Muscle layer of duodenum (tissue), 2 donors: ENCODE data around the gene TSHZ1.

Experiments used
- H3K27ac ChIP-seq: one replicate; pipeline ENCODE4 v1.7.0; 2013; ENCODE audit warnings: mild to moderate bottlenecking, low read length
- H3K27me3 ChIP-seq: one replicate; pipeline ENCODE4 v1.7.0; 2013; ENCODE audit warnings: low read depth, mild to moderate bottlenecking, control low read depth, low read length
- H3K36me3 ChIP-seq, 2 donors: one replicate each; pipeline ENCODE4 v1.7.0; 2013; ENCODE audit warnings: low read length in 2 of 2, control low read depth in 1 of 2, mild to moderate bottlenecking in 1 of 2; ENCODE audit not compliant: insufficient read depth in 2 of 2, control insufficient read depth in 1 of 2
- H3K4me1 ChIP-seq, 2 donors: one replicate each; pipeline ENCODE4 v1.7.0; 2013; ENCODE audit warnings: low read length in 2 of 2, mild to moderate bottlenecking in 2 of 2, control low read depth in 1 of 2, moderate library complexity in 1 of 2; ENCODE audit not compliant: insufficient read depth in 2 of 2, control insufficient read depth in 1 of 2
- H3K4me3 ChIP-seq, 2 donors: one replicate each; pipeline ENCODE4 v1.7.0; 2013; ENCODE audit warnings: low read length in 2 of 2, low read depth in 1 of 2, mild to moderate bottlenecking in 1 of 2
- H3K9me3 ChIP-seq, 2 donors: one replicate each; pipeline ENCODE4 v1.7.0; 2013; ENCODE audit warnings: low read length in 2 of 2, control low read depth in 1 of 2, mild to moderate bottlenecking in 1 of 2; ENCODE audit not compliant: control insufficient read depth in 1 of 2
- donor health status: healthy.

Gene TSHZ1

GRCh38 chr18:75209951-75210258 lies 692 bp upstream of the TSHZ1 start:
- Histone ChIP-seq H3K9me3 (no peaks in the 10 kb centered on the region), H3K4me3 (peak overlapping the region; percentile 81 to 96), H3K27me3 (no peaks in the 10 kb centered on the region), H3K27ac (peak overlapping the region; percentile 93), H3K36me3 (no peaks in the 10 kb centered on the region), H3K4me1 (peaks cover 25 to 29% of the 10 kb centered on the region in 2 donors)

GRCh38 chr18:75211002-75211621 lies 515 bp downstream of the TSHZ1 start:
- Histone ChIP-seq H3K4me1 (peaks cover 25 to 32% of the 10 kb centered on the region in 2 donors), H3K27me3 (no peaks in the 10 kb centered on the region), H3K36me3 (no peaks in the 10 kb centered on the region), H3K4me3 (peak overlapping the region; percentile 86 to 96), H3K9me3 (no peaks in the 10 kb centered on the region), H3K27ac (peak overlapping the region; percentile 93)

GRCh38 chr18:75211626-75211952 lies 992 bp downstream of the TSHZ1 start:
- H3K27ac ChIP-seq = no peak overlapping the region
- H3K36me3 ChIP-seq = no peaks in the 10 kb centered on the region
- peak overlapping the region in 1 of 2 donors; percentile 85 for H3K4me3 ChIP-seq
- H3K4me1 ChIP-seq = peaks cover 27 to 28% of the 10 kb centered on the region in 2 donors
- no peaks in the 10 kb centered on the region for H3K27me3 ChIP-seq
- no peaks in the 10 kb centered on the region for H3K9me3 ChIP-seq

DNA sequence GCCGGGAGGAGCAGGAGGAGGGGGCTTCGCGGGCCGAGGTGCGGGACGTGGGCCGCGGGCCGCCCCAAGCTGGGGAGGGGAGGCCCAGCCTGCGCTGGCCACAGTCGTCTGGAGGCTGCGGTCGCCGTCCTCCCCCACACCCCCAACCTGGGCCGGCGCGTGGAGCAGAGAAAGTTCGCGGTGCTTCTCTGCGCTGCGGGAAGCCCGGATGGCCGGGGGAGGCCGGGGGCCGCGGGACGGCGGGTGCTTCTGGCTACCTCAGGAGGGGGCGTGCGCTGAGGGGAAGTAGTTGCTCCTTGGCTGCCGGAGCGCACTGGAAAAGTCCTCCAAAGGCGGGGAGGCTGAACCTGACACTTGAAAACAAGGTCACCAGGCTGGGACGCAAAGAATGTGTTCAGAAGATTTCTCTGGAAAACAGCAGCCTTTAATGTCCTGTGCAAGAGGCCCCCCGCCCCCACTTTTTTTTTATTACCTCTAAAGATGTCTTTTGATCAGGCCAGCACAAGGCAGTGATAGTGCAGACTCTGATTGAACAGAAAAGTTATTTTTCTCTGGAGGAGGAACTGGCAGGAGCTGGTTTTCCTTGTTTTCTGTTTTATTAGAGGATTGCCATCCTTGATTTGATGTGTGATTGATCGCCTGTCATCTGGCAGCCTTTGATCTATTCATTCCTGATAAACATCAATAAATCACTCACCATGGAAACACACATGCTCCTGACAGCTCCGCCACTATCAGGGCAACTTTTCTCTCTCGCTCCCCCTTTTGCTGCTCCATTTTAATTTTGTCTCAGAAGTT lies 1.6 kb downstream of the TSHZ1 start:
- Histone ChIP-seq H3K9me3 (no peaks in the 10 kb centered on the region), H3K4me1 (peaks cover 22 to 28% of the 10 kb centered on the region in 2 donors), H3K36me3 (no peaks in the 10 kb centered on the region), H3K27me3 (no peaks in the 10 kb centered on the region), H3K4me3 (peak overlapping the region; percentile 65 to 85), H3K27ac (peak overlapping the region; percentile 60)

GRCh38 chr18:75212751-75213090 lies 2.1 kb downstream of the TSHZ1 start:
- Histone ChIP-seq H3K4me3 (peak overlapping the region; percentile 65 to 85), H3K27me3 (no peaks in the 10 kb centered on the region), H3K27ac (peak overlapping the region; percentile 60)

DNA sequence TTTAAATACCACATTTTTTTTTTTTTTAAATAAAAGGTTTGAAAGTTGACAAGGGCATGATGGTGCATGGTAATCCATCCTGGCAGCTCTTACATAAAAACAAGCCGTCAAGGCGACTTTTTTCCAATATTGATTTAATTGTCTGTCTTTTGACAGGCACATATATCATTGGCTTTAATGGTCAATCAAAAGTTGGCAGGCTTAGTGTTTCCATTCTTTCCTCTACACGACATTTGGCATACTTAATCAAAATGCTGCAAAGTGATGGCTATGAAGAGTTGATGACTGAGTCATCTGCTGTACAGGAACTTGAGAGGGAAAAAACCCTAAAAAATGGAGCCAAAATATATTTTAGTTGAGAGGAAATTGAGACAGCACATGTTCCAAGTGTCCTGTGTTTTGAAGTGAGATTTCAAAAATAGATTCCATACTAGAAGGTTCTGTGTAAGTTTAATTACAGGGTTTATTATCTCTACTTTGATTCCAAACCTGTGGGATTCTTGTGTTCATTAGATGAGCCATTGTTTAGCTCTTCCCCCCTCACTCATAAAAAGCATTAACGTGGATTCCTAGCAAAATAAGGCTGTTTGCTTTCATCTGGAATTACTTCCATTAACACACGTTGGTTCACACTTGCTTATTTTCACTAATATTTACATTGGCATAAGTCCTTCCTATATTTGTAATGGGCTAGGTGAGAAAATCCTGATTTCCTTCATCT lies 3.2 kb downstream of the TSHZ1 start:
- Histone ChIP-seq H3K27me3 (no peaks in the 10 kb centered on the region), H3K27ac (no peak overlapping the region), H3K9me3 (no peaks in the 10 kb centered on the region), H3K36me3 (no peaks in the 10 kb centered on the region), H3K4me3 (peak overlapping the region in 1 of 2 donors; percentile 10), H3K4me1 (peaks cover 22 to 25% of the 10 kb centered on the region in 2 donors)

More at GRCh38 chr18:75212751-75213090, 2.1 kb downstream of the TSHZ1 start:
- Histone ChIP-seq H3K36me3 (no peaks in the 10 kb centered on the region), H3K4me1 (peaks cover 22 to 25% of the 10 kb centered on the region in 2 donors), H3K9me3 (no peaks in the 10 kb centered on the region)

DNA sequence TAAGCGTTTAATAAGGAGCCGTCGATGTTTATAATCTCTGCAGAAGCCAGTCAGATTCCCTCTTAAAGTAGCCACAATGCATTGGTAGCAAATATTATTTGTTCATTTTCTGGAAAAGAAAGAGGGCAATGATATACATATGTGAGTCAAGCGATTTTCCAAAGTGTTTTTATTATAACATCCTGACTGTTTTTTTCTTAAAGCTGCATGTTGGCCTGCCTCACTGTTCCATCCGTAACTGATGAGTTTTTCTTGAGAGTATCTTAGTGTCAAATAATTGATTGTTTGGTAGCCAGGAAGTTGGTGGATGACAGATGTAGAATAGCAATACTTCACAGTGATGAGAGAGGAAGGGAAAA lies 3.7 kb downstream of the TSHZ1 start:
- Histone ChIP-seq H3K4me3 (peak overlapping the region in 1 of 2 donors; percentile 10), H3K36me3 (no peaks in the 10 kb centered on the region), H3K9me3 (no peaks in the 10 kb centered on the region), H3K27me3 (no peaks in the 10 kb centered on the region), H3K27ac (peak overlapping the region; percentile 10), H3K4me1 (peaks cover 22 to 25% of the 10 kb centered on the region in 2 donors)

DNA sequence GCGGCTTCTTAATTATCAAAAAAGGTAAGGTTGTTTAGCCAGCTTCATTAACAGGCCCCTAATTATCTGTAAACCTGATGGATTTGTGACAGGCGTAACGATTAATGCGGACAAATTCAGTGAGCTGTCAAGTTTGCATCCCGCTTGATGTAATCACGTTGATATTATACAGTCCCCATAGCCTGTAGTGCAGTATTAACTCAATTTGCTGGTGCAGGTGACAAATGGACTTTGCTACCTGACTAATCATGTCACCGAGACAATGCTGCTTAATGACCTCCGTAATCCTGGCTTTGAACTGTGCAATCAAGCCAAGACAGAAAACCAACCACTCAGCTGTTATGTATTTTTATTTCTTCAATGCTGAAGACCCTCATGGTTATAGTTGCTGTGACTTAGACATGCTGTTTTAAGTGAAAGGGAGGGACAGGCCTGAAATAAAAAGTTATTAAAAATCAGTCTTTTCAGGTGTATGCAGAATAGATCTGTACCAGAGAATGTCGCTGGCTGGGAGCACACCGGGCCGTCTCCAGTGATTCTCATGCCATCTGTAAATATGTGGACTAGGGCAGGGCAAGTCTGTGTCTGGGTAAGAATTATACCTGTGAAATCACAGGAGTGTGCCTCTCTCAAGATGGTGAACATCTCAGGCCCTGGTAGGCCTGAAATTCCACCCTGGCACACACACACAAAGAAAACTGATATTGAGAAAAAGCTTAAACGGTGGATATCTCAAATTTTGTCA lies 4.3 kb downstream of the TSHZ1 start:
- peaks cover 25 to 28% of the 10 kb centered on the region in 2 donors for H3K4me1 ChIP-seq

DNA sequence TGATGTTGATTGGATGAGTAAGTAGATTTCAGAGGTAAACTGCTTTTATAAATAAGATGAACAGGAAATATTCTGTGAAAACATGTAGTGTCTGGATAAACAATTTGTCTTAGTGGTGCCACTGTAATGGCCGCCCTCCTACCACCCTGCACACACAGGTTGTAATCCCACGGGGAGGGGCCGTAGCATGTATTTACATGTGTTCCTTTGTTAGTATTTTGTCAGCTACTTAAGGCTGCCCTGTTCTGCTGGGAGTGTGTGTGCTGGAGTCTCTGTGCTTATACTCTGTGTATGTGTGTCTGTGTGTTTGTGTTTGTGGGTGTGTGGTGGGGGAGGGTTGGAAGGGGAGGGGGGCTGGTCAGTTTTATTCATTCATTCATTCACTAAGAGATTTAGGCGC lies 5.1 kb downstream of the TSHZ1 start:
- peak overlapping the region; percentile 10 for H3K27ac ChIP-seq
- no peak overlapping the region for H3K4me3 ChIP-seq
- no peaks in the 10 kb centered on the region for H3K27me3 ChIP-seq
- H3K4me1 ChIP-seq = peaks cover 25 to 28% of the 10 kb centered on the region in 2 donors
- H3K36me3 ChIP-seq = no peaks in the 10 kb centered on the region
- no peaks in the 10 kb centered on the region for H3K9me3 ChIP-seq

More for the DNA sequence above, 4.3 kb downstream of the TSHZ1 start:
- Histone ChIP-seq H3K27me3 (no peaks in the 10 kb centered on the region), H3K36me3 (no peaks in the 10 kb centered on the region), H3K9me3 (no peaks in the 10 kb centered on the region), H3K27ac (peak overlapping the region; percentile 10), H3K4me3 (no peak overlapping the region)

GRCh38 chr18:75216212-75216910 lies 5.8 kb downstream of the TSHZ1 start:
- Histone ChIP-seq H3K36me3 (no peaks in the 10 kb centered on the region), H3K9me3 (no peaks in the 10 kb centered on the region), H3K4me1 (peaks cover 25 to 32% of the 10 kb centered on the region in 2 donors), H3K27ac (peak overlapping the region; percentile 37), H3K27me3 (no peaks in the 10 kb centered on the region), H3K4me3 (peak overlapping the region in 1 of 2 donors; percentile 14)
